ENCODE measurements around the gene CTF1.

DNA sequence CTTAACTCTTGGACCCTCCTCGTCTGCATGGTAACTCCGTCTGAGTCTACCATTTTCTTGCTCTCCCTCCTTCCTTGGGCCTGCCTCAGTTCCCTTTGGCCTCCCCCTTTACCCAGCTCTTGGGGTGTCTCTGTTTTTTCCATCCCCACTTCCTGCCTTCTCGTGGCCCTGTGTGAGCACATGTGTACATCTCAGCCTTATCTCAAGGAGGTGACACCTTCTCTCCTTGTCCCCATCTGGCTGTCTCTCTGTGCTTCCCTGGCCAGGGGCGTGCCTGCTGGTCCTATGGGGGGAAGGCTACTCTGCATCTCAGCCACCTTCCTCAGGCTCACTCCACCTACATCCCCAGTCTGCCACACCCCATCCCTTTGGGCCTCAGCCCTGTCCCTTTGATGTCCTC, 6.6 kb downstream of the CTF1 start:
- TF ChIP-seq, protein P1, sequence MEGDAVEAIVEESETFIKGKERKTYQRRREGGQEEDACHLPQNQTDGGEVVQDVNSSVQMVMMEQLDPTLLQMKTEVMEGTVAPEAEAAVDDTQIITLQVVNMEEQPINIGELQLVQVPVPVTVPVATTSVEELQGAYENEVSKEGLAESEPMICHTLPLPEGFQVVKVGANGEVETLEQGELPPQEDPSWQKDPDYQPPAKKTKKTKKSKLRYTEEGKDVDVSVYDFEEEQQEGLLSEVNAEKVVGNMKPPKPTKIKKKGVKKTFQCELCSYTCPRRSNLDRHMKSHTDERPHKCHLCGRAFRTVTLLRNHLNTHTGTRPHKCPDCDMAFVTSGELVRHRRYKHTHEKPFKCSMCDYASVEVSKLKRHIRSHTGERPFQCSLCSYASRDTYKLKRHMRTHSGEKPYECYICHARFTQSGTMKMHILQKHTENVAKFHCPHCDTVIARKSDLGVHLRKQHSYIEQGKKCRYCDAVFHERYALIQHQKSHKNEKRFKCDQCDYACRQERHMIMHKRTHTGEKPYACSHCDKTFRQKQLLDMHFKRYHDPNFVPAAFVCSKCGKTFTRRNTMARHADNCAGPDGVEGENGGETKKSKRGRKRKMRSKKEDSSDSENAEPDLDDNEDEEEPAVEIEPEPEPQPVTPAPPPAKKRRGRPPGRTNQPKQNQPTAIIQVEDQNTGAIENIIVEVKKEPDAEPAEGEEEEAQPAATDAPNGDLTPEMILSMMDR (IDR thresholded peaks at IDR 0.05) = no peak
- TF ChIP-seq POLR2A (IDR thresholded peaks at IDR 0.05) (no peak), POLR2AphosphoS5 (IDR thresholded peaks at IDR 0.05) (no peak), EP300 (IDR thresholded peaks at IDR 0.05) (no peak)
